Activated CD4-positive, alpha-beta T cell treated with anti-CD3 and anti-CD28 coated beads, Interleukin-2, amount 10 ng/mL, durations not matched to agents 24 days and 14 days (primary cell): ENCODE measurements around the gene CPEB1. TPM values are rescaled to one million over a fixed set of nuclear protein-coding genes. Genes with fewer than 3 reads are reported as not detected.

Experiments
- DNase-seq: peaks from one replicate; pipeline ENCODE4 v3.0.0; 2022
- H3K27ac Mint-ChIP-seq: one replicate; pipeline ENCODE4 v1.8.0; 2022; ENCODE audit warnings: mild to moderate bottlenecking, mixed read lengths
- H3K27me3 Mint-ChIP-seq: one replicate; pipeline ENCODE4 v1.8.0; 2022; ENCODE audit warnings: mixed read lengths
- H3K36me3 Mint-ChIP-seq: one replicate; pipeline ENCODE4 v1.8.0; 2022; ENCODE audit warnings: low read depth, mild to moderate bottlenecking, mixed read lengths
- H3K4me1 Mint-ChIP-seq: one replicate; pipeline ENCODE4 v1.8.0; 2021; ENCODE audit warnings: mixed read lengths
- H3K4me3 Mint-ChIP-seq: one replicate; pipeline ENCODE4 v1.8.0; 2022; ENCODE audit warnings: mild to moderate bottlenecking, moderate library complexity, mixed read lengths
- H3K9me3 Mint-ChIP-seq: one replicate; pipeline ENCODE4 v1.8.0; 2021; ENCODE audit warnings: mixed read lengths
- intact Hi-C: fragments of 100-400 bp; cut with micrococcal nuclease; formaldehyde crosslinking; loops from one replicate; pipeline ENCODE4 v1.15.1; 2023
- total RNA-seq: library from RNA; stranded (reverse); gene quantifications from 2 replicates; pipeline ENCODE4 v1.2.3, GENCODE V29; 2022

The CPEB1 gene
- total RNA-seq, 1 donor from 2014 or later = not detected

- Mint-ChIP-seq H3K9me3 (no peaks in the 10 kb centered on the region), H3K27ac (no peak overlapping the region), H3K36me3 (no peaks in the 10 kb centered on the region), H3K27me3 (peaks cover 53% of the 10 kb centered on the region), H3K4me1 (peaks cover 2% of the 10 kb centered on the region), H3K4me3 (no peak overlapping the region)
- intact Hi-C loops = no loop called here
- no peak for DNase-seq
Observed at GRCh38 chr15:82643992-82644391, 3.2 kb downstream of the CPEB1 start.

DNA sequence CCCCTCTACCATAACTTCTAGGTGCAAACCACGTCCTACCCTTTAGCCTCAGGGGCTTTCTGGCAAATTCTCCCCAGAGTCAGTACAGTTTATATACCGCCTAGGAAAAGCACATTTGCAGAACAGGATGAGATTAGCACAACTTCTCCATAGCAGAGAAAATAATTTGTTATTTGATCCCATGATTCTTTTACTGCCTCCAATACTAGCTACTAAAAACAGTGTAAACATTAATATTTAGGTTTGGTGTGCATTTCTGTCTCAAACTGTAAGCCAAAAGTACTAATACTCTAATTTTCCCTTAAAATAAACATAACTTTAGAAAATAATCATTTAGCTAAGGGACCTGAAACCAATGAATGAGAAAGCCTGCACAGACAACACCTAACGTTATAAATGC lies 4.5 kb downstream of the CPEB1 start:
- no peak for DNase-seq
- no peak overlapping the region for H3K27ac Mint-ChIP-seq
- peaks cover 47% of the 10 kb centered on the region for H3K27me3 Mint-ChIP-seq
- no peaks in the 10 kb centered on the region for H3K36me3 Mint-ChIP-seq
- H3K4me1 Mint-ChIP-seq = peaks cover 2% of the 10 kb centered on the region
- no peaks in the 10 kb centered on the region for H3K9me3 Mint-ChIP-seq
- no peak overlapping the region for H3K4me3 Mint-ChIP-seq
- intact Hi-C loops = no loop called here

GRCh38 chr15:82641129-82641798 lies 5.9 kb downstream of the CPEB1 start:
- no peak overlapping the region for H3K27ac Mint-ChIP-seq
- intact Hi-C loops = no loop called here
- no peak overlapping the region for H3K4me3 Mint-ChIP-seq
- H3K27me3 Mint-ChIP-seq = peaks cover 59% of the 10 kb centered on the region
- peaks cover 2% of the 10 kb centered on the region for H3K4me1 Mint-ChIP-seq
- no peak for DNase-seq
- no peaks in the 10 kb centered on the region for H3K36me3 Mint-ChIP-seq
- no peaks in the 10 kb centered on the region for H3K9me3 Mint-ChIP-seq

- H3K4me3 Mint-ChIP-seq = no peak overlapping the region
- no peaks in the 10 kb centered on the region for H3K9me3 Mint-ChIP-seq
- DNase-seq = no peak
- H3K27ac Mint-ChIP-seq = no peak overlapping the region
- H3K4me1 Mint-ChIP-seq = no peaks in the 10 kb centered on the region
- peaks cover 59% of the 10 kb centered on the region for H3K27me3 Mint-ChIP-seq
- H3K36me3 Mint-ChIP-seq = no peaks in the 10 kb centered on the region
- intact Hi-C loops = no loop called here
Observed at GRCh38 chr15:82640672-82641071, 6.5 kb downstream of the CPEB1 start.

- Mint-ChIP-seq H3K36me3 (no peaks in the 10 kb centered on the region), H3K4me1 (no peaks in the 10 kb centered on the region), H3K9me3 (no peaks in the 10 kb centered on the region), H3K27me3 (peaks cover 39% of the 10 kb centered on the region), H3K4me3 (no peak overlapping the region), H3K27ac (no peak overlapping the region)
- no peak for DNase-seq
- intact Hi-C loops = no loop called here
Observed at GRCh38 chr15:82635798-82636197, 11.4 kb downstream of the CPEB1 start.

GRCh38 chr15:82630033-82630432 lies 17.1 kb downstream of the CPEB1 start:
- DNase-seq = no peak
- Mint-ChIP-seq H3K4me3 (no peak overlapping the region), H3K27ac (no peak overlapping the region), H3K9me3 (no peaks in the 10 kb centered on the region), H3K36me3 (no peaks in the 10 kb centered on the region), H3K27me3 (peaks cover 6% of the 10 kb centered on the region), H3K4me1 (no peaks in the 10 kb centered on the region)
- intact Hi-C loops = no loop called here

DNA sequence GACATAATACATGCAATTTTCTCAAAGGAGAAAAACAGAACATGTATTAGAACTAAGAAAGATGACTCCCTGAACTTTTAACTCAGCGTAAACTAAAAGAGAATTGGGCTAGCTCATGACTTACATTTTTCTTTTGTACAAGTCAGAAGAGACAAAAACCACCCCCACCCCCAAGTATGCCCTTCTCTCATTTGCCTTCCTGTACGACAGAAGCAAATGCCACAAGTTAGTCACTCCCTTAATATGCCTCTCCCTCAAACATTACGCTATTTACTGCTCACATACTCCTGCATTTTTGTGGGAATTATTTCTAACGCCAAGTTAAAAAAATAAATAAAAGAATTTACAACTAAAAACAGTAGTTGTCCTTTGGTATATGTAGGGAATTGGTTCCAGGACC lies 22.0 kb downstream of the CPEB1 start:
- no peaks in the 10 kb centered on the region for H3K4me1 Mint-ChIP-seq
- no peaks in the 10 kb centered on the region for H3K9me3 Mint-ChIP-seq
- no peak overlapping the region for H3K27ac Mint-ChIP-seq
- no peaks in the 10 kb centered on the region for H3K36me3 Mint-ChIP-seq
- no peak for DNase-seq
- no peak overlapping the region for H3K4me3 Mint-ChIP-seq
- no peaks in the 10 kb centered on the region for H3K27me3 Mint-ChIP-seq
- intact Hi-C loops = no loop called here

DNA sequence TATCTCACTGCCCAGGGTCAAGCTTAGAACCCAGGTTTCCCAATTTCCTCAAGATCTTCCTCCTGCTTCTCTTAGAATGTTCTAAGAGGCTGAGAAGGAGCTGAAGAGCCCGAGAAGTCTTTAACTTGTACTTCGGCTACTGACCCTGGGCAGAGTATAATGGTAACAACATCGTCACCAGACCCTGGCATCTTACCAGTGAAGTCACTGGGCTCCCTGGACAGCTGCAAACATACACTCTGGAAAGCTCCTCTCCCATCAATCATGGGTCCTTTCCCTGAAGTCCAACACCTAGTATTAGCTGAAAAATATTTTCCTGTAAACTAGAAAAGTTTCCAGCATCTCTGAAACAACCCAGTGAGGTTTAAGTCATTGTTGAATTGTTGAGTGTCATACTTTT lies 22.7 kb downstream of the CPEB1 start:
- no peak for DNase-seq
- H3K27me3 Mint-ChIP-seq = peaks cover 1% of the 10 kb centered on the region
- no peaks in the 10 kb centered on the region for H3K36me3 Mint-ChIP-seq
- no peak overlapping the region for H3K4me3 Mint-ChIP-seq
- H3K27ac Mint-ChIP-seq = no peak overlapping the region
- H3K9me3 Mint-ChIP-seq = no peaks in the 10 kb centered on the region
- H3K4me1 Mint-ChIP-seq = no peaks in the 10 kb centered on the region
- intact Hi-C loops = no loop called here

- intact Hi-C loops = no loop called here
- no peaks in the 10 kb centered on the region for H3K4me1 Mint-ChIP-seq
- H3K36me3 Mint-ChIP-seq = no peaks in the 10 kb centered on the region
Observed at GRCh38 chr15:82624008-82624407, 23.2 kb downstream of the CPEB1 start.

DNA sequence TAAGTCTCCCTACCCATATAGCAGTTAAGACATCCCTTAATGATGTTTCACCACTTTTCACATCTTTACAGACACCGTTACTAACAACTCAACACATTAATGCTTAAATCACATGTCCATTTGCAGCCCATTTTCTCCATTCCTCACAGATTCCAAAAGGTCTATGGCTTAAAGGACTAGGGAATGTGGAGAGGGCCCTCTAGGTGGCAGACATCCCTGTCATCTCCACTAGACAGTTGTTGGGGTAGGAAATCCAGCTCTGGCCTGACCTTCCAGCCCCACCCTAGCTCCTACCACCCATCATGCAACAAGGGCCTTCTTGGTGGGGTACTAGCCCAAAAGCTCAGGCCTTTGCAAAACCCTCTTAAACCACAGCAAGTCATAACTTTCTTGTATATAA lies 25.2 kb downstream of the CPEB1 start:
- H3K27me3 Mint-ChIP-seq = peaks cover 8% of the 10 kb centered on the region
- no peak overlapping the region for H3K4me3 Mint-ChIP-seq
- intact Hi-C loops = no loop called here
- H3K9me3 Mint-ChIP-seq = no peaks in the 10 kb centered on the region
- no peak overlapping the region for H3K27ac Mint-ChIP-seq
- no peaks in the 10 kb centered on the region for H3K36me3 Mint-ChIP-seq
- no peaks in the 10 kb centered on the region for H3K4me1 Mint-ChIP-seq
- no peak for DNase-seq

More at GRCh38 chr15:82624008-82624407, 23.2 kb downstream of the CPEB1 start:
- no peak overlapping the region for H3K27ac Mint-ChIP-seq
- H3K9me3 Mint-ChIP-seq = no peaks in the 10 kb centered on the region
- peaks cover 1% of the 10 kb centered on the region for H3K27me3 Mint-ChIP-seq
- no peak overlapping the region for H3K4me3 Mint-ChIP-seq
- DNase-seq = no peak

DNA sequence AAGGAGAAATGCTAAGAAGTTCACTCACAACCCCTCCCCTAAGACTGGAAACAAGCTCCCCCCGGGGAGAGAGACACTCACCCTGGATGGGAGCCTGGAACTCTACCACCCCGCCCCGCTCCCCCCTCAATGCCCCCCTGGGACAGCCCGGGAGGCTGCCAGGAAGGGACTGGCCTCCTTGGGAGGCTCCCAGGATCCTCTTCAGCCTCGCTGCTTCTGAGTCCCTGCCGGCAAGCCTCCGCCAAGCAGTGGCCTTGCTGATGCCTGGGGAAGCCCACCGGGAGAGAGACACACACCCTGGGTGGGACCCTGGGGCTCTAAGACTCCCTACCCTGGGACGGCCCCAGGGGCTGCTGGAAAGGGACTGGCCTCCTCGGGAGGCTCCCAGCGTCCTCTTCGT lies 33.4 kb downstream of the CPEB1 start:
- H3K36me3 Mint-ChIP-seq = no peaks in the 10 kb centered on the region
- H3K27ac Mint-ChIP-seq = no peak overlapping the region
- H3K9me3 Mint-ChIP-seq = no peaks in the 10 kb centered on the region
- intact Hi-C loops = no loop called here
- H3K4me3 Mint-ChIP-seq = no peak overlapping the region
- H3K27me3 Mint-ChIP-seq = peaks cover 18% of the 10 kb centered on the region
- no peaks in the 10 kb centered on the region for H3K4me1 Mint-ChIP-seq
- DNase-seq = no peak

DNA sequence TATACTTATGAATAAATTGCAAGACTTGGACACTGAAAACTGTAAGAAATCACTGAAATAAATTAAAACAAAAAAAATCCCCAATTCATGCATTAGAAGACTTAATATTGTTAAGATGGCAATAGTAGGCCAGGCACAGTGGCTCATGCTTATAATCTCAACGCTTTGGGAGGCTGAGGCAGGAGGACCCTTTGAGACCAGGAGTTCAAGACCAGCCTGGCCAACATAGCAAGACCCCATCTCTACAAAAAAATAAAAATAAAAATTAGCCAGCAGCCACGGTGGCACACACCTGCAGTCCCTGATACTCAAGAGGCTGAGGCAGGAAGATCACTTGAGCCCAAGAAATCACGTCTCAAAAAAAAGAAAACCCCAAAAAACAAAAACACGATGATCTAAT lies 35.8 kb downstream of the CPEB1 start:
- no peak overlapping the region for H3K4me3 Mint-ChIP-seq
- H3K9me3 Mint-ChIP-seq = no peaks in the 10 kb centered on the region

GRCh38 chr15:82602195-82602594 lies 45.0 kb downstream of the CPEB1 start:
- H3K27me3 Mint-ChIP-seq = peaks cover 25% of the 10 kb centered on the region
- H3K4me3 Mint-ChIP-seq = no peak overlapping the region
- DNase-seq = no peak
- H3K9me3 Mint-ChIP-seq = no peaks in the 10 kb centered on the region
- no peaks in the 10 kb centered on the region for H3K36me3 Mint-ChIP-seq
- no peak overlapping the region for H3K27ac Mint-ChIP-seq
- H3K4me1 Mint-ChIP-seq = no peaks in the 10 kb centered on the region
- intact Hi-C loops = no loop called here

More for the DNA sequence above, 35.8 kb downstream of the CPEB1 start:
- intact Hi-C loops = no loop called here
- Mint-ChIP-seq H3K4me1 (no peaks in the 10 kb centered on the region), H3K27ac (no peak overlapping the region), H3K36me3 (no peaks in the 10 kb centered on the region), H3K27me3 (peaks cover 12% of the 10 kb centered on the region)
- no peak for DNase-seq

- Mint-ChIP-seq H3K36me3 (no peaks in the 10 kb centered on the region), H3K27me3 (peaks cover 26% of the 10 kb centered on the region), H3K9me3 (no peaks in the 10 kb centered on the region), H3K27ac (no peak overlapping the region), H3K4me1 (no peaks in the 10 kb centered on the region), H3K4me3 (no peak overlapping the region)
- intact Hi-C loops = no loop called here
- no peak for DNase-seq
Observed at GRCh38 chr15:82599862-82600261, 47.3 kb downstream of the CPEB1 start.

GRCh38 chr15:82597815-82598214 lies 49.3 kb downstream of the CPEB1 start:
- no peaks in the 10 kb centered on the region for H3K9me3 Mint-ChIP-seq
- DNase-seq = no peak
- no peaks in the 10 kb centered on the region for H3K36me3 Mint-ChIP-seq
- peaks cover 33% of the 10 kb centered on the region for H3K27me3 Mint-ChIP-seq
- H3K4me1 Mint-ChIP-seq = no peaks in the 10 kb centered on the region
- intact Hi-C loops = no loop called here
- no peak overlapping the region for H3K27ac Mint-ChIP-seq
- no peak overlapping the region for H3K4me3 Mint-ChIP-seq
